Measurements from ENCODE around the gene OR56B1. TPM values are rescaled to one million over a fixed set of nuclear protein-coding genes. Genes with fewer than 3 reads are reported as not detected.

OR56B1 gene
- total RNA-seq, 2 donors from 2014 or later = 0.27 to 0.49 TPM

DNA sequence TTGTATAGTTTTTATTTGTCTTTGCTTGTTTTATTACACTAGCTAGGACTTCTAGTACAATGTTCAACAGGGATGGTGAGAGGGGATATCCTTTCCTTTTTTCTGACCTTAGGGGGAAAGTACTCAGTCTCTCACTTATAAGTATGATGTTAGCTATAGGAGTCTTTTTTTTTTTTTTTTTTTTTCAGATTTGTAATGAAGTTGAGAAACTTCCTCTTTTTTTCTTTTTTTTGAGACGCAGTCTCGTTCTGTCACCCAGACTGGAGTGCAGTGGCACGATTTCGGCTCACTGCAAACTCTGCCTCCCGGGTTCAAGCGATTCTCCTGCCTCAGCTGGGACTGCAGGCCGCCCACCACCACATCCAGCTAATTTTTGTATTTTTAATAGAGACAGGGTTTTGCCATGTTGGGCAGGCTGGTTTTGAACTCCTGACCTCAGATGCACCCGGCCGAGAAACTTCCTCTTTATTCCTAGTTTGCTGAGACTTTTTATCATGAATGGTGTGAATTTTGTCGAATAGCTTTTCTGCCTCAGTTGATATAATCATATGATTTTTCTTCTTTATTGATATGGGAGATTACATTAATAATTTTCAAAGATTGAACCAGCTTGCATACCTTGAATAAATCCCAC is 35.7 kb upstream of the OR56B1 start:
- TF ChIP-seq, protein P1, sequence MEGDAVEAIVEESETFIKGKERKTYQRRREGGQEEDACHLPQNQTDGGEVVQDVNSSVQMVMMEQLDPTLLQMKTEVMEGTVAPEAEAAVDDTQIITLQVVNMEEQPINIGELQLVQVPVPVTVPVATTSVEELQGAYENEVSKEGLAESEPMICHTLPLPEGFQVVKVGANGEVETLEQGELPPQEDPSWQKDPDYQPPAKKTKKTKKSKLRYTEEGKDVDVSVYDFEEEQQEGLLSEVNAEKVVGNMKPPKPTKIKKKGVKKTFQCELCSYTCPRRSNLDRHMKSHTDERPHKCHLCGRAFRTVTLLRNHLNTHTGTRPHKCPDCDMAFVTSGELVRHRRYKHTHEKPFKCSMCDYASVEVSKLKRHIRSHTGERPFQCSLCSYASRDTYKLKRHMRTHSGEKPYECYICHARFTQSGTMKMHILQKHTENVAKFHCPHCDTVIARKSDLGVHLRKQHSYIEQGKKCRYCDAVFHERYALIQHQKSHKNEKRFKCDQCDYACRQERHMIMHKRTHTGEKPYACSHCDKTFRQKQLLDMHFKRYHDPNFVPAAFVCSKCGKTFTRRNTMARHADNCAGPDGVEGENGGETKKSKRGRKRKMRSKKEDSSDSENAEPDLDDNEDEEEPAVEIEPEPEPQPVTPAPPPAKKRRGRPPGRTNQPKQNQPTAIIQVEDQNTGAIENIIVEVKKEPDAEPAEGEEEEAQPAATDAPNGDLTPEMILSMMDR (IDR thresholded peaks at IDR 0.05) = no peak
- no peak overlapping the region for H3K27ac ChIP-seq
- peaks cover 30% of the 10 kb centered on the region for H3K36me3 ChIP-seq
- no peak overlapping the region for H3K4me3 ChIP-seq
- H3K9me3 ChIP-seq = no peaks in the 10 kb centered on the region
- no peaks in the 10 kb centered on the region for H3K4me1 ChIP-seq (ENCODE audit: control insufficient read depth in 1 of 2, low read depth in 2 of 2)
- DNase-seq (ENCODE audit: low spot score) (no peak), ATAC-seq (ENCODE audit: insufficient number of reproducible peaks, low FRiP score, low read depth) (no peak)
- H3K27me3 ChIP-seq (replicated peaks; ENCODE audit: insufficient read depth) = no peaks in the 10 kb centered on the region

DNA sequence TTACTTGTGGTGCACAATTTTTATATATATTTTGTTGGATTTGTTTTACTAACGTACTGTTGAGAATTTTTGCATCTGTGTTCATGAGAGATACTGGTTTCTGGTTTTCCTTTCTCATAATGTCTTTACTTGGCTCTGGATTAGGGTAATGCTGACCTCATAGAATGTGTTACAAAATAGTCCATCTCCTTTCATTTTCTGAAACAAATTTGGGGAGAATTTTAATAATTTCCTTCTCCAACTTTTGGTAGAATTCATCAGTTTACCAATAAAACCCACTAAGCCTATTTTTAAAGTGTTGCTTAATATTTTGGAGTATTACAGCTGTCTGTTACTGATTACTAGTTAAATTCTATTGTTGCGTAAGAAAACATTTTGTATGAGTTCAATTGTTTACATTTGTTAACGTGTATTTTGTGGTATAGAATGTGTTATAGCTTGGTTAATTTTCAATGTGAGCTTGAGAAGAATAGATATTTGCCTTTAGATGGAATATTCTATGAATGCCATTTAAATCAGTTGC is 35.1 kb upstream of the OR56B1 start:
- no peaks in the 10 kb centered on the region for H3K4me1 ChIP-seq (ENCODE audit: control insufficient read depth in 1 of 2, low read depth in 2 of 2)
- H3K27me3 ChIP-seq (replicated peaks; ENCODE audit: insufficient read depth) = no peaks in the 10 kb centered on the region
- no peaks in the 10 kb centered on the region for H3K9me3 ChIP-seq
- ATAC-seq (ENCODE audit: insufficient number of reproducible peaks, low FRiP score, low read depth) (no peak), DNase-seq (ENCODE audit: low spot score) (no peak)
- TF ChIP-seq, protein P1 (IDR thresholded peaks at IDR 0.05) = no peak
- H3K27ac ChIP-seq = no peak overlapping the region
- no peak overlapping the region for H3K4me3 ChIP-seq
- H3K36me3 ChIP-seq = peaks cover 30% of the 10 kb centered on the region

DNA sequence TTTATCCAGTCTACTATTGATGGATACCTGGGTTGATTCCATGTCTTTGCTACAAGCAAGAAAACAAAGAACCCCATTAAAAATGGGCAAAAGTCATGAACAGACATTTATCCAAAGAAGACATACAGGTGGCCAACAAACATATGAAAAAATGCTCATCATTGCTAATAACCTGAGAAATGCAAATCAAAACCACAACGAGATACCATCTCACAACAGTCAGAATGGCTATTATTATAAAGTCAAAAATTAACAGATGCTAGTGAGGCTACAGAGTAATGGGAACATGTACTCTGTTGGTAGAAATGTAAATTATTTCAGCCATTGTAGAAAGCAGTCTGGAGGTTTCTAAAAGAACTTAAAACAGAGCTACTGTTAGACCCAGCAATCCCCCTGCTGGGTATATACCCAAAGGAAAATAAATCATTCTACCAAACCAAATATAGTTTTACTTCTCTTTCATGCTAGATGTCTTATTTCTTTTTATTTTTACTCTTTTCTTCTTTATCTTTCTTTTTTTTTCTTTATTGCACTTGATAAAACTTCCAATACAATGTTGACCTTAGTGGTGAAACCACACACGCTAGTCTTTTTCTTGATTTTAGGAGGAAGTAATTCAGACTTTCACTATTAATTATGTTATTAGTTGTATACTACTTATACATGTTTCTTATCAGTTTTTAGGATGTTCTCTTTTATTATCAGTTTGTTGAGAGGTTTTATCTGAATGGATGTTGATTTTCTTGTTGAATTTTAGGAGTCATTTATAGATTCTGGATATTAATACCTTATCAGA is 32.3 kb upstream of the OR56B1 start:
- ATAC-seq (ENCODE audit: insufficient number of reproducible peaks, low FRiP score, low read depth) (no peak), DNase-seq (ENCODE audit: low spot score) (no peak)
- Histone ChIP-seq H3K4me1 (ENCODE audit: control insufficient read depth in 1 of 2, low read depth in 2 of 2) (no peaks in the 10 kb centered on the region), H3K27me3 (replicated peaks; ENCODE audit: insufficient read depth) (no peaks in the 10 kb centered on the region), H3K9me3 (no peaks in the 10 kb centered on the region), H3K4me3 (no peak overlapping the region), H3K27ac (no peak overlapping the region), H3K36me3 (peaks cover 26% of the 10 kb centered on the region)
- TF ChIP-seq, protein P1 (IDR thresholded peaks at IDR 0.05) = no peak

DNA sequence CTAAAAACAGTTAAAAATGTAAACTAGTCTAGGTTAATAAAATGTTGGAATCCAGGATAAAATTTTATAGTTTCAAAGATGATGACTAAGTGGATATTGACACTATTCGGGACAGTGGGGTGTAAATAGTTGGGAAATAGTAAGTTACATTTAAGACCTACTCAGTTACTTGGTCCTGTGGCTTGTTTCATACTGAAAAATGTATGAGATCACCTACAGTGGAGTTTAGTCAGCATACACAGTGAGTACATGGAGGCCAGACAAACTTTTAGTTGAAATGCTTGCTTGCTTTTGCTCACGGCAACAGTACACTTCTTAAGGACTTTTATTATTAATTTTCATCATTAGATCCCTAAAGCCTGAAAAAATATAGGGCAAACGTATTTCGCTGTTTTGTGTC is 30.6 kb upstream of the OR56B1 start:
- Histone ChIP-seq H3K36me3 (peaks cover 33% of the 10 kb centered on the region), H3K4me1 (ENCODE audit: control insufficient read depth in 1 of 2, low read depth in 2 of 2) (no peaks in the 10 kb centered on the region), H3K27me3 (replicated peaks; ENCODE audit: insufficient read depth) (no peaks in the 10 kb centered on the region), H3K4me3 (no peak overlapping the region), H3K27ac (no peak overlapping the region), H3K9me3 (no peaks in the 10 kb centered on the region)
- DNase-seq (ENCODE audit: low spot score) (no peak), ATAC-seq (ENCODE audit: insufficient number of reproducible peaks, low FRiP score, low read depth) (no peak)
- TF ChIP-seq, protein P1 (IDR thresholded peaks at IDR 0.05) = no peak

DNA sequence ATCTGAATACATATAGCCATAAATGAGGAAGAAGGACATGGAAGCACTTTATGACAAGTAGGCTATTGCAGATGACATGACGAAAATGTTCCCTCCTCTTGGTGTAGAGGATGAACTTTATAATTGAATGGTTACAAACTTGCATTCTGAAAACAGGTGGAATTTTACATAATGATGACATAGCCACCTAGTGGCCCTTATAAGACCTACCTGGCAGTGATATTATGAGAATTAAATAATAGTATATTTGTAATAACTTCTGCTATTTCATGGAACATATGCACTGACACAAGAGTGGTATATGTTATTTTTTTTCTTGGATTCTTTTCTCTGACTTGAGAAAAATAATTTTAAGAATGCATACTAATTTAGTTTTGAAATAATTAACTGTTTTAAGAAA is 23.7 kb upstream of the OR56B1 start:
- Histone ChIP-seq H3K9me3 (no peaks in the 10 kb centered on the region), H3K36me3 (peaks cover 11% of the 10 kb centered on the region), H3K27ac (no peak overlapping the region), H3K27me3 (replicated peaks; ENCODE audit: insufficient read depth) (no peaks in the 10 kb centered on the region), H3K4me1 (ENCODE audit: control insufficient read depth in 1 of 2, low read depth in 2 of 2) (no peaks in the 10 kb centered on the region), H3K4me3 (no peak overlapping the region)
- no peak for DNase-seq (ENCODE audit: low spot score)
- TF ChIP-seq, protein P1 (IDR thresholded peaks at IDR 0.05) = peak; percentile 23
- no peak for ATAC-seq (ENCODE audit: insufficient number of reproducible peaks, low FRiP score, low read depth)

All from thoracic aorta (tissue), 2 donors.